ENCODE results near the gene GPR156.

DNA sequence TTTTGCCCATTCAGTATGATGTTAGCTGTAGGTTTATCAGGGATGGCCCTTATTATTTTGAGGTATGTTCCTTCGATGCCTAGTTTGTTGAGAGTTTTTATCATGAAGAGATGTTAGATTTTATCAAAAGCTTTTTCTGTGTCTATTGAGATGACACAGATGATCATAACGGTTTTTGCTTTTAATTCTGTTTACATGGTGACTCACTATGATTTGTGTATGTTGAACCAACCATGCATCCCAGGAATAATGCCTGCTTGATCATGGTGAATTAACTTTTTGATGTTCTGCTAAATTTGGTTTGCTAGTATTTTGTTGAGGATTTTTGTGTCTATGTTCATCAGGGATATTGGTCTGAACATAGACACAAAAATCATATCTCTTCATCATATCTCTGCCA is 8.3 kb downstream of the GPR156 start:
- TF ChIP-seq REST (IDR thresholded peaks at IDR 0.05; ENCODE audit: low read depth) (no peak), EP300 (IDR thresholded peaks at IDR 0.05; ENCODE audit: borderline replicate concordance) (no peak), FOXM1 (IDR thresholded peaks at IDR 0.05; ENCODE audit: borderline replicate concordance, low read depth) (no peak), RAD21 (IDR thresholded peaks at IDR 0.05; ENCODE audit: low read depth) (no peak), CREB1 (IDR thresholded peaks at IDR 0.05; ENCODE audit: low read depth) (no peak), NFIC (IDR thresholded peaks at IDR 0.05) (no peak)
- TF ChIP-seq, protein P1, sequence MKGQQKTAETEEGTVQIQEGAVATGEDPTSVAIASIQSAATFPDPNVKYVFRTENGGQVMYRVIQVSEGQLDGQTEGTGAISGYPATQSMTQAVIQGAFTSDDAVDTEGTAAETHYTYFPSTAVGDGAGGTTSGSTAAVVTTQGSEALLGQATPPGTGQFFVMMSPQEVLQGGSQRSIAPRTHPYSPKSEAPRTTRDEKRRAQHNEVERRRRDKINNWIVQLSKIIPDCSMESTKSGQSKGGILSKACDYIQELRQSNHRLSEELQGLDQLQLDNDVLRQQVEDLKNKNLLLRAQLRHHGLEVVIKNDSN (IDR thresholded peaks at IDR 0.05) = no peak
